SU-DHL-6 (cell line): ENCODE data around the gene KLF13.

Experiments
- H2AFZ ChIP-seq: fragments of 200-600 bp; sonication (generic); 2 replicates; pipeline ENCODE4 v1.6.1; 2014; ENCODE audit warnings: low read depth, mild to moderate bottlenecking, moderate library complexity, mixed read lengths, antibody characterized with exemption, low read length; ENCODE audit not compliant: severe bottlenecking
- H3F3A ChIP-seq: fragments of 200-600 bp; shearing (Covaris generic); 2 replicates; pipeline ENCODE4 v1.6.0; 2016; ENCODE audit warnings: antibody characterized with exemption, mild to moderate bottlenecking; ENCODE audit not compliant: insufficient read depth
- H3K27ac ChIP-seq: fragments of 200-600 bp; sonication (generic); 2 replicates; pipeline ENCODE4 v1.5.1; 2016; ENCODE audit warnings: low read depth, mild to moderate bottlenecking, low read length, moderate library complexity, mixed read lengths
- H3K27me3 ChIP-seq: fragments of 200-600 bp; sonication (generic), shearing (Covaris generic); 2 replicates; pipeline ENCODE4 v1.6.0; 2014; ENCODE audit warnings: mild to moderate bottlenecking, low read length
- H3K36me3 ChIP-seq: fragments of 200-600 bp; sonication (generic); 2 replicates; pipeline ENCODE4 v1.6.1; 2014; ENCODE audit warnings: mild to moderate bottlenecking, low read length, mixed read lengths
- H3K4me2 ChIP-seq: fragments of 300-600, 200-600 bp; shearing (Covaris generic), sonication (generic); 2 replicates; pipeline ENCODE4 v1.6.0; 2014; ENCODE audit warnings: low read length, low read depth, mild to moderate bottlenecking; ENCODE audit not compliant: poor library complexity, severe bottlenecking
- H3K4me3 ChIP-seq: fragments of 200-600 bp; sonication (generic); 2 replicates; pipeline ENCODE4 v1.5.1; 2014; ENCODE audit warnings: antibody characterized with exemption, low read length, mild to moderate bottlenecking, mixed read lengths; ENCODE audit not compliant: insufficient read depth, poor library complexity, severe bottlenecking
- H3K79me2 ChIP-seq: fragments of 200-600 bp; sonication (generic); 2 replicates; pipeline ENCODE4 v1.6.1; 2014; ENCODE audit warnings: mild to moderate bottlenecking, low read length, moderate library complexity; ENCODE audit not compliant: insufficient read depth
- H3K9ac ChIP-seq: fragments of 200-600 bp; sonication (generic); 2 replicates; pipeline ENCODE4 v1.7.0; 2014; ENCODE audit warnings: mild to moderate bottlenecking, low read length
- H3K9me2 ChIP-seq: fragments of 200-600 bp; sonication (generic); replicated peaks from 2 replicates; pipeline ENCODE4 v1.6.1; 2014; ENCODE audit warnings: low read length; ENCODE audit not compliant: insufficient read depth
- H3K9me3 ChIP-seq: fragments of 200-600 bp; sonication (generic); 2 replicates; pipeline ENCODE4 v1.6.1; 2014; ENCODE audit warnings: low read length, mixed read lengths; ENCODE audit not compliant: insufficient read depth
- H4K20me1 ChIP-seq: fragments of 200-600 bp; sonication (generic); 2 replicates; pipeline ENCODE4 v1.6.1; 2014; ENCODE audit warnings: low read depth, mild to moderate bottlenecking, antibody characterized with exemption, low read length, moderate library complexity, mixed read lengths
- CTCF ChIP-seq: fragments of 200-600 bp; sonication (generic); IDR thresholded peaks from one replicate; pipeline ENCODE4 v1.5.1; 2017; ENCODE audit warnings: antibody characterized with exemption, mild to moderate bottlenecking, low read length, moderate library complexity; ENCODE audit not compliant: insufficient read depth, poor library complexity, severe bottlenecking
- EZH2phosphoT487 ChIP-seq: fragments of 200-600 bp; sonication (generic), shearing (Covaris generic); conservative IDR thresholded peaks from 2 replicates; pipeline ENCODE4 v1.6.1; 2018; ENCODE audit warnings: mild to moderate bottlenecking, antibody characterized with exemption, low read length, moderate library complexity, mixed read lengths

KLF13 gene

GRCh38 chr15:31314380-31314779 lies 12.3 kb upstream of the KLF13 start:
- Histone ChIP-seq H3K9ac (no peak overlapping the region), H2AFZ (no peak overlapping the region), H3K4me3 (no peak overlapping the region), H3K27ac (no peak overlapping the region), H3K9me2 (no peaks in the 10 kb centered on the region), H3K9me3 (no peaks in the 10 kb centered on the region), H3K27me3 (no peaks in the 10 kb centered on the region), H3K79me2 (no peaks in the 10 kb centered on the region), H3K4me2 (no peak overlapping the region), H3K36me3 (no peaks in the 10 kb centered on the region), H3F3A (no peaks in the 10 kb centered on the region), H4K20me1 (no peaks in the 10 kb centered on the region)
- TF ChIP-seq CTCF (no peak), EZH2phosphoT487 (no peak)

- no peak for TF ChIP-seq EZH2phosphoT487
- no peaks in the 10 kb centered on the region for H3K9me2 ChIP-seq
These were observed 10.4 kb upstream of the KLF13 start for GRCh38 chr15:31316135-31316795.

GRCh38 chr15:31317017-31317416 lies 9.6 kb upstream of the KLF13 start:
- no peaks in the 10 kb centered on the region for H3K36me3 ChIP-seq
- H3K9ac ChIP-seq: no peak overlapping the region
- no peaks in the 10 kb centered on the region for H3K9me3 ChIP-seq
- TF ChIP-seq EZH2phosphoT487 (no peak), CTCF (no peak)
- H2AFZ ChIP-seq: no peak overlapping the region
- H4K20me1 ChIP-seq: no peaks in the 10 kb centered on the region
- H3K9me2 ChIP-seq: no peaks in the 10 kb centered on the region
- no peak overlapping the region for H3K4me2 ChIP-seq
- H3K27me3 ChIP-seq: no peaks in the 10 kb centered on the region
- no peak overlapping the region for H3K4me3 ChIP-seq
- H3K27ac ChIP-seq: no peak overlapping the region
- no peaks in the 10 kb centered on the region for H3F3A ChIP-seq
- no peaks in the 10 kb centered on the region for H3K79me2 ChIP-seq

More at GRCh38 chr15:31316135-31316795, 10.4 kb upstream of the KLF13 start:
- Histone ChIP-seq H3K9ac (no peak overlapping the region), H4K20me1 (no peaks in the 10 kb centered on the region), H3F3A (no peaks in the 10 kb centered on the region), H3K27ac (no peak overlapping the region), H3K36me3 (no peaks in the 10 kb centered on the region), H2AFZ (no peak overlapping the region), H3K79me2 (no peaks in the 10 kb centered on the region), H3K9me3 (no peaks in the 10 kb centered on the region), H3K4me3 (no peak overlapping the region), H3K4me2 (no peak overlapping the region), H3K27me3 (no peaks in the 10 kb centered on the region)

- Histone ChIP-seq H3K9me3 (no peaks in the 10 kb centered on the region), H3K9me2 (no peaks in the 10 kb centered on the region), H4K20me1 (no peaks in the 10 kb centered on the region), H3F3A (no peaks in the 10 kb centered on the region), H3K27me3 (no peaks in the 10 kb centered on the region), H2AFZ (no peak overlapping the region), H3K4me3 (no peak overlapping the region), H3K9ac (no peak overlapping the region), H3K36me3 (no peaks in the 10 kb centered on the region), H3K27ac (no peak overlapping the region), H3K79me2 (no peaks in the 10 kb centered on the region), H3K4me2 (no peak overlapping the region)
- no peak for TF ChIP-seq EZH2phosphoT487
- no peak for TF ChIP-seq CTCF
These were observed 9.0 kb upstream of the KLF13 start for GRCh38 chr15:31317421-31318327.
